ENCODE measurements around the gene AMBN. TPM values are rescaled to one million over a fixed set of nuclear protein-coding genes. Genes with fewer than 3 reads are reported as not detected.

Gene AMBN
- total RNA-seq, 1 donor, result not detected

DNA sequence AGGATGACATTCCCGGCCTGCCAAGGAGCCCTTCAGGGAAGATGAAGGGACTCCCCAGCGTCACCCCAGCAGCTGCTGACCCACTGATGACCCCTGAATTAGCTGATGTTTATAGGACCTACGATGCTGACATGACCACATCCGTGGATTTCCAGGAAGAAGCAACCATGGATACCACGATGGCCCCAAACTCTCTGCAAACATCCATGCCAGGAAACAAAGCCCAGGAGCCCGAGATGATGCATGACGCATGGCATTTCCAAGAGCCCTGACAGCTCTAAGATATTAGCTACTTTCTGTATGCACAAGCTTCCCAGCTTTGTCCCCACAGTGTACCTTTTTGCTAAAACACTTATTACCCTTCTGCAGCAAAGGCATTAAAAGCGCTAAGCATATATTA is 14.4 kb downstream of the AMBN start:
- no peak for DNase-seq (ENCODE audit: low read depth)
- H3K4me3 ChIP-seq (ENCODE audit: low read depth, low read length), result no peak overlapping the region
- TF ChIP-seq, protein P1, sequence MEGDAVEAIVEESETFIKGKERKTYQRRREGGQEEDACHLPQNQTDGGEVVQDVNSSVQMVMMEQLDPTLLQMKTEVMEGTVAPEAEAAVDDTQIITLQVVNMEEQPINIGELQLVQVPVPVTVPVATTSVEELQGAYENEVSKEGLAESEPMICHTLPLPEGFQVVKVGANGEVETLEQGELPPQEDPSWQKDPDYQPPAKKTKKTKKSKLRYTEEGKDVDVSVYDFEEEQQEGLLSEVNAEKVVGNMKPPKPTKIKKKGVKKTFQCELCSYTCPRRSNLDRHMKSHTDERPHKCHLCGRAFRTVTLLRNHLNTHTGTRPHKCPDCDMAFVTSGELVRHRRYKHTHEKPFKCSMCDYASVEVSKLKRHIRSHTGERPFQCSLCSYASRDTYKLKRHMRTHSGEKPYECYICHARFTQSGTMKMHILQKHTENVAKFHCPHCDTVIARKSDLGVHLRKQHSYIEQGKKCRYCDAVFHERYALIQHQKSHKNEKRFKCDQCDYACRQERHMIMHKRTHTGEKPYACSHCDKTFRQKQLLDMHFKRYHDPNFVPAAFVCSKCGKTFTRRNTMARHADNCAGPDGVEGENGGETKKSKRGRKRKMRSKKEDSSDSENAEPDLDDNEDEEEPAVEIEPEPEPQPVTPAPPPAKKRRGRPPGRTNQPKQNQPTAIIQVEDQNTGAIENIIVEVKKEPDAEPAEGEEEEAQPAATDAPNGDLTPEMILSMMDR (IDR thresholded peaks at IDR 0.05; ENCODE audit: insufficient read depth, low read depth, low read length), result no peak

DNA sequence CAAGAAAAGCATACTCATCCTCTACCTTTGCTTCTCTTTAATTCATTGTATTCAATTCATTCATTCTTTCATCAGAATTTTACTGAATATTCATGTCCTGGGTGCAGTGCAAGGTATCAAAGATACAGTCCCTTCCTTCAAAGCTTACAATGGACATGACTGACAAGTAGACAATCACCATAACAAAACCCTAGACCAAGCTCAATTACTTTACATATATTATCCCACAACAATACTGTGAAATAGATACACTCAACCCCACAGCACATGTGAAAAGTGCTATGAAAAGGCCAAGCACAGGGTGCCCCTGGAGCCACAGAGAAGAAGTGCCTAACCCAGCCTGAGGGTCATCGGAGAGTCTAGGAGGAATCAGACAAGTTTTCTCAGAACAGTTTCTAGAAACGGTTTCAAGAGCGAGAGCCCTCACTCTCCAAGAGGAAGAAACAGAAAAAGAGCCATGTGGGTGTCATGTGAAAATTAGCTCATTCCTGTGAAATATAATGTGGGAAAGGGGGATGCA is 15.3 kb downstream of the AMBN start:
- DNase-seq (ENCODE audit: low read depth), result no peak
- no peak overlapping the region for H3K4me3 ChIP-seq (ENCODE audit: low read depth, low read length)
- TF ChIP-seq, protein P1 (IDR thresholded peaks at IDR 0.05; ENCODE audit: insufficient read depth, low read depth, low read length), result no peak

DNA sequence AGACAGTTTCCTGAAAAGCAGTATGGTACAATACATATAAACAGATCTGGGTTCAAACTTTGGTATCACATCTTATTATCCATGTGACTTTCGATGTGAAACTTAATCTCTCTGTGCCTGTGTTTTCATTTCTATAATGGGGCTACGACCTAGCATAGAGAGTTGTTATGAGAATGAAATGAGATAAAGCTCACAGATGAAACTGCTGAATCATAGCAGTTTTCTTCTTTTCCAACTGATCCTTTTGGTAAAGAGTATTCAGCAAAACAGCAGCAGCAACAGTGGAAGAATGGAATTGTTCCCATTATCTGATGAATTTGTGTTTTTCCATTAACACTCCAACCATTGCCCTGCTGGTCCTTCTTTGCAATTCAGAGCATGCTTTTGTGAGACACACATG is 16.3 kb downstream of the AMBN start:
- no peak overlapping the region for H3K4me3 ChIP-seq (ENCODE audit: low read depth, low read length)
- TF ChIP-seq, protein P1 (IDR thresholded peaks at IDR 0.05; ENCODE audit: insufficient read depth, low read depth, low read length), result no peak
- DNase-seq (ENCODE audit: low read depth), result no peak

DNA sequence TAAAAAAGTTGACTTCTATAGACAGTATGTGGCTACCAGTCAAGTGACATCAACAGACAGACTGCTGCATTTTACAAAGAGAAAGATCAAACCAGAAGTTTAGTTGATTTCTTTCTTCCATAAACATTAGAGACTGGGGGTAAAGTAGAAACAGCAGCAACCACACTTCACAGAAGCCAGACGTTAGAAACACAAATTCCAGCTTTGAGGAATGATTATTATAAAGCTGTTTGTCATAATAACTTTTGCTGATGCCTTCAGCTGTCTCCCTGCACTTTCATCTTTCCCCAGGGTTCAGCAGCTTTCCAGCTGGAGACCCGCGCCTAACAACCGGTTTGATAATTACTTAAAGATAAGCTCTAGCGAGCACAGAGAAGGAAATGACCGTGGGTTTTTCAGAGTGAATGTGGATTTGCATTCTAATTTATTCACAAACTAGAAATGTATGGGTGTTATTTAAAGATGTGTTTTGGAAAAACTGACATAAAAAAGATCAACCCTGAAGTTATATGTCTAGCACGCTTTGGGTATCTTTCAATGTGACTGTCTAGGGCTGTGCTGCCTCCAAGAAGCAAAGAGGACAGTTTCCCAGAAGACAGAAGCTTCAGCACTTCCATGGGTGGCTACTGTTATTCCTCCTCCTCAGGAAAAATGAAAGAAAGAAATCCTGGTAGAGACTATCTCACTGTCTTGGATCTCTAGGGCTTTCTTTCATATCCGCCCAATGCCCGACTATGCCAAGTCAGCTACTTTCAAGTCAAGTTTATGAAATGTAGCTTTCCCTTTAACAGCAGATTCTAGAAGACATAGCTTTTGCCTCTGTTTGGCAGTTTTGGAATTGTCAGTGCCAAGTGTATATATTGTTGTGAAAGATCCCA is 21.5 kb downstream of the AMBN start:
- TF ChIP-seq, protein P1 (IDR thresholded peaks at IDR 0.05; ENCODE audit: insufficient read depth, low read depth, low read length), result no peak
- no peak overlapping the region for H3K4me3 ChIP-seq (ENCODE audit: low read depth, low read length)
- DNase-seq (ENCODE audit: low read depth), result no peak

DNA sequence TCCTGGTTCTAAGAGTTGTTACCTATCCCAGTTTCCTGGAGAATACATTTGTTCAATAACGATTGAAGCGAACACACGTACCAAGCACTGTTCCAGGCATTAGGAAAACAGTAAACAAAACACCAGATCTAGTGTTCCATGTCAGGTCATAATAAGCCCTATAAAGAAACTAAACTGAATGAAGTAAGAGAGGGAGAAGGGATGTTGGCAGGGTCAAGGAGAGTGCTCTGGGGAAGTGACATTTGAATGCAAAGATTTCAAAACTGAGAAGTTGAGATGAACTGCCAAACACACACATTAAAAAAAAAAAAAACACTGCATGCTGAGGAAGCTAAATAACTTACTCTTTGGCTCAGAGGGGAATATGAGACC is 22.1 kb downstream of the AMBN start:
- DNase-seq (ENCODE audit: low read depth), result no peak
- TF ChIP-seq, protein P1 (IDR thresholded peaks at IDR 0.05; ENCODE audit: insufficient read depth, low read depth, low read length), result no peak
- no peak overlapping the region for H3K4me3 ChIP-seq (ENCODE audit: low read depth, low read length)

DNA sequence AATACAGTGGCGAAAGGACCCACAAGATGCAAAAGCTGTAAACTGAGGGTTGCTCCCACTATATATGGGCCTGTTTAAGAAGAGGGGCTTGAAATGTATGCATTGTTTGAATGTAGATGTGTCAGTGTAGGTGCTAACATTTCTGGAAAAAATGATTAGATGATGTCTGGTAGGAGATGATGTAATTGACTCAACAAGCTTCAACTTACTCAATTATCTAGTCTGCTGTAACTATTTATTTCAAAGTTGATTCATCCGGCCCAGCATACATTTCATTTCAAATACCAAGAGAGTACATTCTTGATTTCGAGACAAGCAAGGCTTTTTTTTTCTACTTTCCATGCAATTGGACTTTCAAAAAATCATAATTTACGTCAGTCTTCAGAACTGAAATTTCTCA is 27.2 kb downstream of the AMBN start:
- no peak overlapping the region for H3K4me3 ChIP-seq (ENCODE audit: low read depth, low read length)
- DNase-seq (ENCODE audit: low read depth), result no peak
- TF ChIP-seq, protein P1 (IDR thresholded peaks at IDR 0.05; ENCODE audit: insufficient read depth, low read depth, low read length), result no peak
